Measurements from ENCODE around the gene TMEM11.

- TF ChIP-seq CTCF (conservative IDR thresholded peaks at IDR 0.05; ENCODE audit: low read depth, low read length): no peak
- TF ChIP-seq EZH2 (IDR thresholded peaks at IDR 0.05; ENCODE audit: borderline replicate concordance, low read depth, low read length, poor library complexity, severe bottlenecking): no peak
Observed at GRCh38 chr17:21149621-21150020, 64.3 kb downstream of the TMEM11 start.
